GM15510 (cell line): ENCODE results near the gene ALDOA.

Experiments used
- POLR2A ChIP-seq: IDR thresholded peaks from 3 replicates; pipeline ENCODE4 v1.6.1; 2011; ENCODE audit warnings: borderline replicate concordance; ENCODE audit not compliant: insufficient read length; ENCODE audit errors: extremely low read depth

Gene ALDOA

GRCh38 chr16:30113031-30113710, 47.6 kb downstream of the ALDOA start, which contains the start of gene GDPD3:
Gene GDPD3, minus strand, starts transcription at chr16:30113537. Its CDS starts 59 bp downstream, at chr16:30113478.
- TF ChIP-seq POLR2A, result no peak

- no peak for TF ChIP-seq POLR2A
Observed at GRCh38 chr16:30113711-30114333, 48.3 kb downstream of the ALDOA start.

DNA sequence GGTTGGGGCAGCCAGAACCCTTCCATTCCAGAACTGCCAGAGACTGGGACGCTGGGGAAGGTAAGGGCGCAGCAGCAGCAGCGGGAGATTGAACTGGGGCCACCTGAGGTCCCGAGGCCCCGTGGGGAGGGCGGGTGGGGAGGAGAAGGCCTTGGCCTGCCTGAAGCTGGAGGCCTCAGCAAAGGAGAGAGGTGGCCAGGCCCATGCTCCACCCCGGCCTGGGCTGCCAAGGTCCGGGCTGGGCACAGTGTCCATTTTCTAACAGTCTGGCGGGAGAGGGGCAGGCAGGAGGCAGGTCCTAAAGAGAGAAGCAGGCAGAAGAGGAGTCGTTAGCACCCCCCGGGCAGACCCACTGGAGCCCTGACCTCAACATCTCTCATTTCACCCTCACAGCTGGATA, 48.9 kb downstream of the ALDOA start:
- no peak for TF ChIP-seq POLR2A

DNA sequence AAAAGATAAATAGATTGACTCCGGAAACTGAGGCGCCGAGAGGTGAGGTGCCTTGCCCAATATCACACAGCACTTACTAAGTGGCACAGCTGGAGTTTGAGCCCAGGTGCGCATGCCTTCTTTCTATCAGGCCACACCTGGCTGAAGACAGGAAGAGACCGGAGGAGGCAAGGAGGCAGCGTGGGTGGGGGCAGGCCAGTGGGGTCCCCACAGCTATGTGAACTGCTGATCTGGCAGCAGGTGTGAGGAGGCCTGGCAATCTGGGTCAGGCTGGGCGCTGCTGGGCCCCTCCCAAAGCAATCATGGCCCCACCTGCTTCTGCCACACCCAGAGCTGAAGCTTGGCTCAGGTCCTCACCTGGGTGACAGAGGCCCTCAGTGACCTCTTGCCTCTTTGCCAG, 49.7 kb downstream of the ALDOA start:
- TF ChIP-seq POLR2A, result no peak

GRCh38 chr16:30116291-30117207, 51.0 kb downstream of the ALDOA start:
- TF ChIP-seq POLR2A, result no peak

- no peak for TF ChIP-seq POLR2A
Observed at GRCh38 chr16:30117768-30118167, 52.2 kb downstream of the ALDOA start.

DNA sequence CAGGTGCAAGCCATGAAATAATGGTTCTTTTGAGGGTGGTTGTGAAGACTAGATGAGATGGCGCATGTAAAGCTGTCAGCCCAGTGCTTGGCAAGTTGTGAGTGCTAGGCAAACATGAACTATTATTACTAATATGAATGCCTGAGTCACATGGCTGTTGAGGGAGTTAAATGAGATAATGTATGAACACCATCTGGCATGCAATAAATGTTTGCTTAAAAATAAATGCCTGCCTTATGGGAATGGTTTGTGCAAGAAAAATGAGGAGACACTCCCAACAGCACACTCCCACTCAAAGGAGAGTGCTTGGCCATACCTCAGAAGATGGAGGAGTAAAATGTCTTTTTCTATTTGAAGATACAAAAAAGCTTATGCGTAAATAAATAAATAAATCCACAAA, 53.9 kb downstream of the ALDOA start:
- TF ChIP-seq POLR2A, result no peak
